OCI-LY1 (cell line): Measurements from ENCODE around the gene RAB25.

Experiments
- EZH2 ChIP-seq: fragments of 200-600 bp; sonication (generic), shearing (Covaris generic); IDR thresholded peaks from 2 replicates; pipeline ENCODE4 v1.8.0; 2017; ENCODE audit warnings: borderline replicate concordance, mixed run types, mild to moderate bottlenecking, antibody characterized with exemption, low read length, moderate library complexity, mixed read lengths
- TF ChIP-seq, protein P1 (sequence below): fragments of 200-600 bp; sonication (generic), shearing (Covaris generic); IDR thresholded peaks from 2 replicates; pipeline ENCODE4 v1.5.1; 2017; ENCODE audit warnings: mild to moderate bottlenecking, antibody characterized with exemption, low read length, moderate library complexity, mixed read lengths

DNA sequence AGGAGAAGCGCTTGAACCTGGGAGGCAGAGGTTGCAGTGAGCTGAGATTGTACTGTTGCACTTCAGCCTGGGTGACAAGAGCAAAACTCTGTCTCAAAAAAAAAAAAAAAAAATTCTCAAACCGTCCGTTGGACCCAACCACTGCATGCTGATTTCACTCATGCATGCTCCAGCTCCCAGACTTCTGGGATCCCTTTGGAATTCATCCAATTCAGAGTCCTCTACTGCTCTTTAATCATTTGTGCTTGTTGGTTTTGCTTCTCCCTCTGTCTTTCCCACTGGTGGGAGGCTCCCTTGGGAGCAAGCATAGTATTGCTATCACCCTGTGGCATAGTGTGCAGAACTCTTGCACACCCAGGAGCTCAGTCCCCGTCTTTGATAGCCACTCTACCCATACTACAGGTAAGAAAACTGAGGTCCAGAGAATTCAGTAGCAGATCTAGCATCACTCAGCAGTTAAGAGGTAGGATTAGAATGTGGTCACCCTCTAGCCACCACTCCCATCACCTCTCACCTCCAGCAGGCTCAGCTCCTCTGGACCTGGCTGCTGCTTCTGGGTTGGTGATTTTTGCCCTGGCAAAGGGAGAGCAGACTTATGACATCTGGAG lies 50.5 kb downstream of the RAB25 start:
- TF ChIP-seq, protein P1, sequence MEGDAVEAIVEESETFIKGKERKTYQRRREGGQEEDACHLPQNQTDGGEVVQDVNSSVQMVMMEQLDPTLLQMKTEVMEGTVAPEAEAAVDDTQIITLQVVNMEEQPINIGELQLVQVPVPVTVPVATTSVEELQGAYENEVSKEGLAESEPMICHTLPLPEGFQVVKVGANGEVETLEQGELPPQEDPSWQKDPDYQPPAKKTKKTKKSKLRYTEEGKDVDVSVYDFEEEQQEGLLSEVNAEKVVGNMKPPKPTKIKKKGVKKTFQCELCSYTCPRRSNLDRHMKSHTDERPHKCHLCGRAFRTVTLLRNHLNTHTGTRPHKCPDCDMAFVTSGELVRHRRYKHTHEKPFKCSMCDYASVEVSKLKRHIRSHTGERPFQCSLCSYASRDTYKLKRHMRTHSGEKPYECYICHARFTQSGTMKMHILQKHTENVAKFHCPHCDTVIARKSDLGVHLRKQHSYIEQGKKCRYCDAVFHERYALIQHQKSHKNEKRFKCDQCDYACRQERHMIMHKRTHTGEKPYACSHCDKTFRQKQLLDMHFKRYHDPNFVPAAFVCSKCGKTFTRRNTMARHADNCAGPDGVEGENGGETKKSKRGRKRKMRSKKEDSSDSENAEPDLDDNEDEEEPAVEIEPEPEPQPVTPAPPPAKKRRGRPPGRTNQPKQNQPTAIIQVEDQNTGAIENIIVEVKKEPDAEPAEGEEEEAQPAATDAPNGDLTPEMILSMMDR = no peak
- TF ChIP-seq EZH2 = no peak
